Amniotic stem cell (primary cell): ENCODE measurements around the gene TMEM267.
"Not testable (repeated sequence)": the region's sequence is repeated elsewhere in the genome, so short reads cannot be mapped to it uniquely, and the experiment has no call there.

Source experiments
- DNase-seq: peaks from one replicate; lab custom pipeline; 2025; lab: John Stamatoyannopoulos, UW

The TMEM267 gene

GRCh38 chr5:43483298-43484105 lies at the start of gene TMEM267:
Gene TMEM267 (minus strand): TSS chr5:43483865. CDS start chr5:43453969, 29,896 bp downstream.
- peak; percentile 80 for DNase-seq

DNA sequence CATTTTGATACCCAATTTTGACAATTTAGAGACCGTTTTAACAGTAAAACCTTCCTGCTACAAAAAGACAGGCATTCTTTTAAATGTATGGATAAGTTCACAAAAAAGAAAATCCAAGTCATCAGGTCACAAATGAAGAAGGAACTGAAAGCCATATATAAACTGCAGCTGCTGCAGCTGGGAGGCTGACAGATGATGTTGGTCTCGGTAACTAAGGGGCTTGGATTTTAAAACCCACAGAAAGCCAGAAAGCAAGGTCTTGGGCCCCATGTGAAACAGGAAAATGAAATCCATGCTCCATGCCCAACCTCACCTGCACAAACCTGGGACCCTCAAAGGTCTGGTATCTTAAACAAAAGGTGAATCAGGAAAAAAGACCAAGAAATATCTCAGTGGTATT lies 47.0 kb upstream of the TMEM267 start:
- no peak for DNase-seq

DNA sequence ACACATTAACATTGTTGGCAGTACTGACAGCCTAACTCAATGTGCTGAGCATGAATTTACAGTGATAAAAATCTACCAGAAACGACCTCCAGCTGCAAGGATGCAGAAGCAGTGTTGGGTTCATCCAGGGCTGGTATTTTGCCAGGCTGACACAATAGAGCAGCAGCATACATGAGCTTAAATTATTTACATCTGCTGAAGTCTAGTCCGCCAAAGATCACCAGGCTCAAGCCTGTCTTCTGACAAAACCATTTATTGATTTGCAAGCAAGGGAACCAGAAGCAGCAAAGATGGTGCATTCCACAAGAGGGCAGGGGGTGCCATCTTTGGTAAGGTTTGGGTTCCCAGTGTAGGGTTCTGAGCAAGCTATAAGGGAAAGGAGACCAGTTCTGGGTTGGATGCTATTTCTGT lies 40.0 kb upstream of the TMEM267 start:
- DNase-seq = no peak

DNA sequence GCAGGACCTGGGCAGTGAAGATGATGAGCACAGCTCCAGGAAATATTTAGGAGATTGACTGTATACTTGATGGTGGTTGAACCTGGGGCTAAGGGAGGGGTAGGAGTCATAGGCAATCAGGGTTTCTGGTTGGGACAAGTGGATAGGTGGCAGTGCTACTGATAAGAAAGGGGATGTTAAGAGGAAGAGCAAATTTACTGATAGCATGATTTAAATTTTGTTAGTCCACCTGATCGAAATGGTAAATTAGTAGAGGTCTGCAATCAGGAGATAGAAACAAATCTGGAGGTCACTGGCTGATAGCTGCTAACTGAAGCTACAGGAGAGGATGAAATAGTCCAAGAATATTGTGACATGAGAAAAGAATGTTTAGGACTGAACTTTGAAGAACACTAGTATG lies 37.0 kb upstream of the TMEM267 start:
- DNase-seq = no peak

GRCh38 chr5:43515678-43516048 lies 32.0 kb upstream of the TMEM267 start:
- no peak for DNase-seq

DNA sequence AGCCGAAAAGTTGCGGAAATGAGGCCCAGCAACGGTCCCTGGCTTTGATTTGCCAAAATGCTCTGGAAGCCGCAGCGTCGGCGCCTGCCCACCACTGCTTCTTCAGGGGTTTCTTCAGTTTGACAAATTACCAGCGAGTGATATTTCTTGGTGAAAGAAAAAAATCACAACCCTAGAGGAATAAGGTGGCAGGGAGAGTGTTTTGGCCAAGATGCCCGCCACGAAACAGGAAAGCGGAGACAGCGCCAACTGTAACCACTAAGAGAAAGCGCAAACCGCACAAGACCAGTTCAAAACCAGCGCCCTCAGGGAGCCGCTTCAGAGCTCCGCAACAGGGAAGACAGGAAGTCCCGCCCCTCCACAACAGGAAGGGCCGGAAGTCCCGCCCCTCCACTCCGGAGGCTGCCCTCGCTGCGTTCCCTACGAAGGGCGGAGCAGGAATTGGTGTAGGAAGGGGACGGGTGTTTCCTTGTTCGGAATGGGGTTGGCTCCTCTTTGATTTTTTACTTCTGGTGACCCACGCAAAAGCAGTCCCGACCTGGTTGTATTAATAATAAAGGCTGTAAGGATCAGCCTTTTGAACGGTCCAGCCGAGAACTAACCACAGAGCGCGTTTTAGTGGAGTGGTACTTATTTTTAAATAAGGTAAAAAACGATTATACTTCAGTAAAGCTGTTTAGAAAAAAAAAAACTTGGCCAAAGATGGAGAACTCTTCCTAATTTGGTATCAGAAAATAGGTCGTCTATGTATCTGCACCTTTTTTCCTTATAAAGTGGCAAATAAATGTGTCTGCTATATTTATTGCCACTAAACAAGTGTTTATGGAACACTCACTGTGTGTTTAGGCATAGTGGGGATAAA lies 31.4 kb upstream of the TMEM267 start, which contains the start of gene C5orf34:
Gene C5orf34, minus strand, starts transcription at position 333 of the 862 bp plus-strand sequence. CDS start 5,809 bp downstream, outside the sequence.
- peak; percentile 96 for DNase-seq

DNA sequence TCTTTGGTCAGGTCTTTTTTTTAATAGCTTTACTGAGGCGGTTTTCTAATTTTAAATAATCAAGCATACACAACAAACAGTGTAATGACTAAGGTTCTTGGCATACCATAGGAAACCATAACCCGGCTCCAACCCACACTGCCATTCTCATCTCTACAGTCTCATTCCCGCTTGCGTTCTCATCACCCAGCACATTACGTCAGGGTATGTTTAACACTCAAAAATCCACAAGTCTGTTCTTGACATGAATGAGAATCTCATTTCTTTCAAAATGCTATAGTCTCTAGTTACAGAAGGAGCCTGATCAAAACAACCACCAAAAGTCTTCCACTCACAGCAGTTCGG lies 30.8 kb upstream of the TMEM267 start:
- DNase-seq = peak; percentile 57

GRCh38 chr5:43514025-43514424 lies 30.4 kb upstream of the TMEM267 start:
- no peak for DNase-seq

DNA sequence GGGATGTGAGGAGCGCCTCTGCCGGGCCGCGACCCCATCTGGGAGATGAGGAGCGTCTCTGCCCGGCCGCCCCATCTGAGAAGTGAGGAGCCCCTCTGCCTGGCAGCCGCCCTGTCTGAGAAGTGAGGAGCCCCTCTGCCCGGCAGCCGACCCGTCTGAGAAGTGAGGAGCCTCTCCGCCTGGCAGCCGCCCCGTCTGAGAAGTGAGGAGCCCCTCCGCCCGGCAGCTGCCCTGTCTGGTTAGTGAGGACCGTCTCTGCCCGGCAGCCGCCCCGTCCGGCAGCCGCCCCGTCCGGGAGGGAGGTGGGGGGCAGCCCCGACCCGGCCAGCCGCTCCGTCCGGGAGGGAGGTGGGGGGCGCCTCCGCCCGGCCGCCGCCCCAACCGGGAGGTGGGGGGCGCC lies 27.4 kb upstream of the TMEM267 start:
- DNase-seq = not testable (repeated sequence)

- no peak for DNase-seq
These were observed 14.9 kb upstream of the TMEM267 start for GRCh38 chr5:43498581-43498980.

DNA sequence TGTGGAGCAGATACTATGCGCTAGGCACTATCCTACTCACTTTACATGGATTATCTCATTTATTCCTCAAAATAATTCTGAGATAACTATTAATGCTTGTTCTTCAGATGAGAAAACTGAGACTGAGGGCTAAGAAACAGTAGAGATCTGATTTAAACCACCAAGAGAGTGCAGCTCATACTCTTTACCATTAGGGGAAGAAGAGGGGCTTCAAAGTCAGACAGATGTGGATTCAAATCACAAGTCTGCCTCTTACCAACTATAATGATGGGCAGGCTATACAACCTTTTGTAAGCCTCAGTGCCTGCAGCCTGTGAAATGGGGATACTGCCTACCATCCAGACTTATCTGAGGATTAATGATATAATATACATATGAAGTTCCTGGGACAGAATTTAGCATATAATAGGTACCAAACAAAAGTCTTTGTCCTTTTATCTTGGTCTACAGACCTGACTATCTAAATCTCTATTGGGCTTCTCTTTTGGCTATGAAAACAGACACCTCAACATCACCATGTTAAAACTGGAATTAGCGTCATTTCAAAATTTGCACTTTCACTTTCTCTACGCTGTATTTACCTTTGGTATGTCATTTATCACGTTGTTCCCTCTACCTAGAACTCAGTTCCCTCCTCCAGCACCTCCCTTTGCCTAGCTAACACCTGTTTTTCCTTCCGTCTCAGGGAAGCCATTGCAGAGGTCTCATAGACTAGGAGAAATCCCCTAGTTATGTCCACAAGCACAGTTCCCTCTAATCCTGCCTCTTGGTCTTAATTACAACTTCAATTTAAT lies 13.8 kb upstream of the TMEM267 start:
- DNase-seq = no peak

- DNase-seq = no peak
These were observed 7.7 kb upstream of the TMEM267 start for GRCh38 chr5:43491326-43491725.

- DNase-seq = no peak
These were observed 2.7 kb upstream of the TMEM267 start for GRCh38 chr5:43486353-43486752.

- DNase-seq = no peak
These were observed 1.7 kb upstream of the TMEM267 start for GRCh38 chr5:43485406-43485805.

GRCh38 chr5:43484106-43484849 lies 613 bp upstream of the TMEM267 start:
- peak; percentile 66 for DNase-seq

DNA sequence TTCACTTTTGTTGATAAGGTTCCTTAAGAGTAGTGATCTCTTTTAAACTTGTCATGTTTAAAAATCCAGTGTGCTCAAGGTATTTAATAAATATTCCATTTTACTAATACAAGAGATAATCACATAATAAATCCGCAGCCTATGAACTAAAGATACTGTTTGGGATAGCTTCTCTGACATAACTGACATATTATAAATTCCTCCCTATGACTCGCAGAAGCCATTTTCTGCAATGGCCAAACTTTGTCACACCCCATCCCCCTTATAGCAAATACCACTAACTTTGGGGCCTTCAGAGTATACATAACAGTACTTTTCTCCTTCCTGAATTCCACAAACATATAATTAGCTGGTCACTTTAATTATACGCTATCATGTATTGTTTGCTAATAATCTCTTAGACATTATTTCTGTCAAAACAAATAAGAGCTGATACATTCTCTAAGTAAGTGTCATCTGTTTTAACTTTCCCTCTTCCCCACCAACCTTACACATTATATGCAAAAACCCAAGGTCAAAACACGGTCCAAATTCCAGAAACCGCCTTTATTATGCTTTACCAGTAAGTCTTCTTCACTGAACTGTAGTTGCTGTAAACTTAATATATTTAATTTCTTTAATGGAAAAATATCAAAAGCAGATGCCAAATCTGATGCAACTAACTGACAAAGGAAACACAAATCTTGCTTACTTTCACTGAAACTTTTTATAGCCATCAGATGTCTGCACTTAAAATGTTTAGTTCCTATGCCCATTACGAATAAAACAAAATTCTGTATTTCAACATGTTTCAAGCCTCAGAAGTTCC lies 971 bp downstream of the TMEM267 start:
- DNase-seq = no peak

DNA sequence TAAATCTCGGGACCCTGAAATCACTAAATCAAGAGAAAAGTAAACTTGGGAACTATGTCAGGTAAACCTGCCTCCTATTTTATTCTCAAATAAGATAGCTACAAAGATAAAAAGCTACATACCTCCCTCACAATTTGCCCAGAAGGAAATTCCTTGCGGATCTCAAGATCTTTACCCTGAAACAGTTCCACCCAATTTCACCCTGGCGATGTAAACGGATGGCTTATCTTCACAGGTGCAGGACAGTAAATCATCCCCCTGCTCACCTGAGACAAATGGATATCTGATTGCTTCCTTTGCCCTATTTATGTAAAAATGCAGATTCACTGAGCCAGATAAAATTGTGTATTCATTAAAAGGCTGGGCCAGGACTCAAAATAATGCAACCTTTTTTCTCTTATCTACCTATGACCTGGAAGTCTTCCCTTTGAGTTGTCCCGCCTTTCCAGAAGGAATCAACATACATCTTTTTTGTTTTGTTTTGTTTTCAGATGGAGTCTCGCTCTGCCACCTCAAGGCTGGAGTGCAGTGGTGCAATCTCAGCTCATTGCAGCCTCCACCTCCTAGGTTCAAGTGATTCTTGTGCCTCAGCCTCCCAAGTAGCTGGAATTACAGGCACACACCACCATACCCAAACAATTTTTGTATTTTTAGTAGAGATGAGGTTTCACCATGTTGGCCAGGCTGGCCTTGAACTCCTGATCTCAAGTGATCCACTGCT lies 13.8 kb downstream of the TMEM267 start:
- no peak for DNase-seq

GRCh38 chr5:43467100-43467499 lies 16.6 kb downstream of the TMEM267 start:
- no peak for DNase-seq

DNA sequence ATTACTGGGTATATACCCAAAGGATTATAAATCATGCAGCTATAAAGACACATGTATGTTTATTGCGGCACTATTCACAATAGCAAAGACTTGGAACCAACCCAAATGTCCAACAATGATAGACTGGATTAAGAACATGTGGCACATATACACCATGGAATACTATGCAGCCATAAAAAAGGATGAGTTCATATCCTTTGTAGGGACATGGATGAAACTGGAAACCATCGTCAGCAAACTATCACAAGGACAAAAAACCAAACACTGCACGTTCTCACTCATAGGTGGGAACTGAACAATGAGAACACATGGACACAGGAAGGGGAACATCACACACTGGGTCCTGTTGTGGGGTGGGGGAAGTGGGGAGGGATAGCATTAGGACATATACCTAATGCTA lies 18.2 kb downstream of the TMEM267 start:
- not testable (repeated sequence) for DNase-seq

GRCh38 chr5:43461066-43461465 lies 22.6 kb downstream of the TMEM267 start:
- DNase-seq = no peak
